ENCODE measurements around the gene AGPAT2.

GRCh38 chr9:136685216-136685615, 2.0 kb downstream of the AGPAT2 start:
- TF ChIP-seq YY1 (tag by site-specific recombination; IDR thresholded peaks at IDR 0.05) (no peak), PRDM2 (tag by site-specific recombination; IDR thresholded peaks at IDR 0.05; ENCODE audit: borderline replicate concordance) (no peak), CTCF (tag by site-specific recombination; IDR thresholded peaks at IDR 0.05) (no peak), ZNF121 (tag by site-specific recombination; IDR thresholded peaks at IDR 0.05) (no peak), ZBTB44 (tag by site-specific recombination; IDR thresholded peaks at IDR 0.05) (no peak), ZNF26 (tag by site-specific recombination; IDR thresholded peaks at IDR 0.05) (no peak), OSR2 (tag by site-specific recombination; IDR thresholded peaks at IDR 0.05) (no peak), ZNF629 (tag by site-specific recombination; IDR thresholded peaks at IDR 0.05) (no peak), ZSCAN5A (tag by site-specific recombination; IDR thresholded peaks at IDR 0.05) (no peak), ZNF292 (tag by site-specific recombination; IDR thresholded peaks at IDR 0.05; ENCODE audit: borderline replicate concordance, low read depth) (no peak), ZNF266 (tag by site-specific recombination; IDR thresholded peaks at IDR 0.05; ENCODE audit: low read depth) (no peak), BCL11A (tag by site-specific recombination; IDR thresholded peaks at IDR 0.05; ENCODE audit: low read depth) (no peak), ZFP41 (tag by site-specific recombination; IDR thresholded peaks at IDR 0.05; ENCODE audit: borderline replicate concordance) (no peak), ZNF777 (tag by site-specific recombination; IDR thresholded peaks at IDR 0.05; ENCODE audit: borderline replicate concordance) (no peak)
